HG03575 (cell line): ENCODE results near the gene NAALAD2.
"Not testable (repeated sequence)": the region's sequence is repeated elsewhere in the genome, so short reads cannot be mapped to it uniquely, and the experiment has no call there.

ENCODE experiments used
- ATAC-seq: cut with Tn5 transposase; IDR thresholded peaks from one replicate; pipeline ENCODE4 v1.9.1; 2021; ENCODE audit not compliant: unreplicated experiment, insufficient number of reproducible peaks, low FRiP score; ENCODE audit errors: extremely low read depth

NAALAD2 gene

DNA sequence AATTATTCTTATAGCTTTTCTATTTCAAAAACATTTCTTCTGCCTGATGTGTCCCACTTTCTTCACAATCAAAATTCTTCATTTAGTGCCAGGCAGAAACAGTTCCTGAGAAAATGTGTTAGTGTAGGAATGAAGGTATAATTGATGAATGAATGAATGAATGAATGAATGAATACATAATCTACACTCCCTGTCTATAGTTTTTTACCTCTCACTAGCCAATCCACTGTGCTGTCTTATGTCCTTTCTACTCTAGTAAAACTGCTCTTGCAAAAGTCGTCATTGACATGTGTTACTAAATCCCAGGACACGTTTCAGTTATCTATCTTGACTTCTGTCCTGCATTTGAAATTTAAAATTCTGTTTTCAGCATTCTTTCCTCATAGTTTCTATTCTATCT is 45.5 kb downstream of the NAALAD2 start:
- ATAC-seq = no peak

DNA sequence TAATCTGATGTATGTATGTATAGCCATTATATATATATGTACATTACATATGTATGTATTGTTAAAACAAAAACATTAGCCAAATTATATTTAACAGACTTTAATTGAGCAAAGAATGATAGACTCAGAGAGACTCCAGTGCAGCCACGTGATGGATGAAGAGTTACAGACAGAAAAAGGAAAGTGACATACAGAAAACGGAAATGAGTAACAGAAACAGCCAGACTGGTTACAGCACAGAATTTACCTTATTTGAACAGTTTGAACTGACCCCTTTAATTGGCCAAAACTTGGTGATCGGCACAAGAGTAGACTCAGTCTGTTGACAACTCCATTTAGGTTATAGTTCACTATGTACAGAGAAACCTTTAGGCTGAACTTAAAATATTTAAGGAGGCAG is 53.4 kb downstream of the NAALAD2 start:
- ATAC-seq = no peak

DNA sequence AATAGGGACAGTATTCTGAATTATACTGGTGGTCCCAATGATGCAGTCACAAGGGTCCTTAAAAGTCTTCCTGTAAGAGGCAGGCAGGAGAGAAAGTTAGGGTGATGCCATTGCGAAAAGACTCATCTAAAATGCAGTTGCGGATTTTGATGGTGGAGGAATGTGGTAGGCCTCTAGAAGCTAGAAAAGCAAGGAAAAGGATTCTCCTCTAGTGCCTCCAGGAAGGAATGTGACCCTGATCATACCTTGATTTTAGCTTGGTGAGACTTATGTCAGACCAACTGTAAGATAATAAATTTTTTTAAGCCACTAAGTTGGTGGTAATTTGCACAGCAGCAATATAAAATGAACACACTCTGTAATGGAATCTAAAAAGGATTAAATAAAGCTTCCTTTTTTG is 54.5 kb downstream of the NAALAD2 start:
- no peak for ATAC-seq

- no peak for ATAC-seq
Measured at GRCh38 chr11:90192869-90193582, 58.6 kb downstream of the NAALAD2 start.

DNA sequence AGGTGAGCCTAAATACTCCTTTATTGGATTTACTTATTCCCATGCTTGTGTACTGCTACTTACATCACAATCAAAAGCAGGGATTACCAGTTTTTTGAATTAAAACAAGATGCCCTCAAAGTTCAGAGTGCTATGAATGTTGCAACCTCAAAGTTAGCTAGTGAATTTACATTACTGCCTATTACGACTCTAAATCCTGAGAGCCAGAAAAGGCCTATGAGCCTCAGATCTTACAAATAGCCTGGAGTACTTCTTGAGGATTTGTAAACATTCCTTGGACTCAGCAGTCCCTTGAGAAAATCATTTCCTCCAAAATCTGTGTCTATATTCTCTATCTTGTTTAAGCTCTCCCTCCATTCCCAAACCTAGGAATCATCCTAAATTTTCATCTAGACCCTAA is 62.9 kb downstream of the NAALAD2 start:
- ATAC-seq = no peak

- ATAC-seq = no peak
Measured at GRCh38 chr11:90202342-90202741, 67.9 kb downstream of the NAALAD2 start.

DNA sequence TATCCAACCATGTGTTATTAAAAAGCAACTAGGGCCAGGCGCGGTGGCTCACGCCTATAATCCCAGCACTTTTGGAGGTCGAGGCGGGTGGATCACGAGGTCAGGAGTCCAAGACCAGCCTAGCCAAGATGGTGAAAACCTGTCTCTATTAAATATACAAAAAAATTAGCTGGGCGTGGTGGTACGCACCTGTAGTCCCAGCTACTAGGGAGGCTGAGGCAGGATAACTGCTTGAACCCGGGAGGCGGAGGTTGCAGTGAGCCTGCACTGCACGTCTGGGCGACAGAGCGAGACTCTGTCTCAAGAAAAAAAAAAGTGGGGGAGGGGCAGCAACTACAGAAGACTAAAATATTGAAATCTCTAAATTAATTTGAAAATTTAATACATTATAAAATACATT is 69.9 kb downstream of the NAALAD2 start:
- ATAC-seq = no peak

DNA sequence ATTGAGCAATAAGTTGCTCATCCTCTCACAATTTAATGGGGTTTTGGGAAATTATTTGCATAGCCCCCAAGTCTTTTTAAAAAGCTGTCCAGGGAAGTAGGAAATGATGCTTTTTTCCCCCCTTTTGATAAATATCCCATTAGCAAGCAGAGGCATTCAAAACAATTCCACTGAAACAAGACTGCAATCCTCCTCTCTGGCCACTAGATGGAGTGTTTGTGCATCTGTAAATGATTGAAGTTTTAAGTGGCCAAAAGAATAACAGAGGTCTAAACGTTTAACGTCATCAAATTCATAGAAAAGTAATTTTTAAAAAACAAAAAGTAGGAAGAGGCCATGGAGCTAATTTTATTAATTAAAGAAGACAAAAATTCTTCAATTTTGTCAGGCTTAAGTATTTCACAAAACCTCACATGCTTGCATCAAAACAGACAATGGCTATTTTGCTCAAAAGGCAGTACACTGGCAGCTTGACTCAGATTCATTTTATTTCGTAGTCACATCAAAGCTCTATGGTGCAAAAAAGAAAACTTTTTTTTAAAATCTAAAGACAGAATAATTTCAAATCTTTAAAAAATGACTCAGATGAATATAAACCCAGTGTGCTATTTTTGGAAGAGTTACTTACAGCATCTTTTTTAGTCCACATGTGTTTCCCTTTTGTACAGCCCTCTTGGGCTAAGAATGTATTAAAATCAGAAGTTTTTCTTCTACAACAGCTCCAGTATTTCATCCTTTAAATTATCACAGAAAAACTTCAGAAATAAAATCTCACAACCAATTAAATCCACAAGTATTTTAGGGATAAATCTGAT is 70.6 kb downstream of the NAALAD2 start:
- ATAC-seq = peak; percentile 52

DNA sequence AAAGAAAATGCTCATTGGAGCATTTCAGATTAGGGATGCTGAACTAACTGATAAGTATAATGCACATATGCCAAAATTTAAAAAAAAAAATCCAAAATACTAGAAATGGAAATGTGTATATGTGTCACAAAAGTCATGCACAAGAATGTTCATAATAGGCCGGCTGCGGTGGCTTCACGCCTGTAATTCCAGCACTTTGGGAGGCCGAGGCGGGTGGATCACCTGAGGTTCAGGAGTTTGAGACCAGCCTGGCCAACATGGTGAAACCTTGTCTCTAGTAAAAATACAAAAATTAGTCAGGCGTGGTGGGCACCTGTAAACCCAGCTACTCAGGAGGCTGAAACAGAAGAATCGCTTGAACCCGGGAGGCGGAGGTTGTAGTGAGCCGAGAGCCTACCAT is 73.5 kb downstream of the NAALAD2 start:
- ATAC-seq = not testable (repeated sequence)

DNA sequence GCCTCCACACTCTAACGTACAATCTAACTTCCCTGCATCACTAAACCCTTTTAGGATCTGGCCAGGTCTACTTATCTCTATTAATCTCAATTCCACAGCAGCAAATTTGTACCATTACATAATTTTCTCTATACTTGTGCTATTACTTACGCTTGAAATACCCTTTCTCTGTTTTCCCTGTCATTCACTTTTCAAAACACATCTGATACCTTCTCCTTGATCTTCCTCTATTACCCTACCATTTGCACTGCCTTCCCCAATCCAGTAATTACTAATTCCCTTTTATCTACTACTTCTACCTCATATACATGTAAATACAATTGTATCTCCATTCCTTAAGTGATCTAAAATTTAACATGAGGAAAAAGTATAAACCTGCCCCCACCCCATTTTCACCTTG is 74.4 kb downstream of the NAALAD2 start:
- ATAC-seq = no peak

DNA sequence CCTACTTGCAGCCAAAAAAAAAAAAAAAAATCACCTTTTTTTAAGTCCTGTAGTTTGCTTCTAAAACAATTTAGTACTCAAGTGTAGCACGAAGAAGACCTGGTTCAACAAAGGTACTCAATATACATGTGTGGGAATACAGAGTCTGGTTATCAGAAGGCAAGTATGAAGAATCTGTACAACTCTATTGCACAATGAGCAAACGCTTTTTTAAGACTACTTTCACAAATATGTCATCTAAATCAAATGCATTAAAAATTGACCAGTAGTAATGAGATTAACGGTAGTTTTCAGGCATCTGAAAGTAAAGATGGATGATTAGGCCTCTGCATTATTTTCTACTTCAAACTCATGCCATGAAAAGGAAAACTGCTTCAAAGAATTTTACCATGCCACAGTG is 78.9 kb downstream of the NAALAD2 start:
- ATAC-seq = no peak

GRCh38 chr11:90216611-90217010 is 82.1 kb downstream of the NAALAD2 start:
- no peak for ATAC-seq

DNA sequence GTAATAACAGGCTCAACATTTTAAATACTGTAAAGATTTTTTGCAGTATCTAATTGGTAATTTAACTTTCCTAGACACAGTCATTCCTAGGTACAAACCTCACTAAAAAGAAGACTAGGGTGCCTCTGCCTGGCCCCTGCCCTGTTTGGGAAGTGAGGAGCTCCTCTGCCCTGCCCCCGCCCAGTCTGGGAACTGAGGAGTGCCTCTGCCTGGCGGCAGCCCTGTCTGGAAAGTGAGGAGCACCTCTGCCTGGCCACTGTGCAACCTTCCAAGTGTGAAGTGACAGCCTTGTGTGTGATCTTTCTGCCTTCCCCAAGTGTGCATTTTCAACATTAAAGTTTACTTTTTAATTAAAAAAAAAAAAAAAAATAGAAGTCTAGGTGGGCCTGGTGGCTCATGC is 84.1 kb downstream of the NAALAD2 start:
- no peak for ATAC-seq

DNA sequence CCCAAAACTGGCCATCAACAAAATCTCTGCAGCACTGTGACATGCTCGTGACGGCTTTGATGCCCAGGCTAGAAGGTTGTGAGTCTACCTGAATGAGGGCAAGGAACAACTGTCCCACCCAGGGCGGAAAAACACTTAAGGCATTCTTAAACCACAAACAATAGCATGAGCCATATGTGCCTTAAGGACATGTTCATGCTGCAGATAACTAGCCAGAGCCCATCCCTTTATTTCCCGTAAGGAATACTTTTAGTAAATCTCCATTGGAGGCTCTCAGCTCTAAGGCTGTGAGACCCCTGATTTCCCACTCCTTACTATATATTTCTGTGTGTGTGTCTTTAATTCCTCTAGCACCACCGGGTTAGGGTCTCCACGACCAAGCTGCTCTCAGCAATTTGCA is 85.0 kb downstream of the NAALAD2 start:
- ATAC-seq = no peak

DNA sequence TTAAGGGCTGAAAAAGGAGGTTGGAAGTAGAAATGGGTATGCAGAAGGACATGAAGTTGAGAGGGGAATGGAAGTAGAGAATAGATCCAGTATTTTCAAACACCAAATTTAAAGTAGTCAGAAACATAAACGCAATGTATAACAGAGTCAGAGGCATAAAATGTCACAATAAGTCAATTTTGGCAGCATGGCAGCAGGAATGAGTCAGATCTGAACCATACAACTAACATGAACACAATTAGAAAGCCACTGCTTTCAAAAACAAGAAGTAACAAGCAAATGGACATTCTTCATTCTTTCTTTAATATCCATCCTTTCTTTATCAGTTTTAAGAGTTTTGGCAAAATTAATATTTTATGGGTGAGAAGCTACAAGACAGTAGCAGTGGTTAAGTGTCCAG is 85.9 kb downstream of the NAALAD2 start:
- ATAC-seq = no peak

DNA sequence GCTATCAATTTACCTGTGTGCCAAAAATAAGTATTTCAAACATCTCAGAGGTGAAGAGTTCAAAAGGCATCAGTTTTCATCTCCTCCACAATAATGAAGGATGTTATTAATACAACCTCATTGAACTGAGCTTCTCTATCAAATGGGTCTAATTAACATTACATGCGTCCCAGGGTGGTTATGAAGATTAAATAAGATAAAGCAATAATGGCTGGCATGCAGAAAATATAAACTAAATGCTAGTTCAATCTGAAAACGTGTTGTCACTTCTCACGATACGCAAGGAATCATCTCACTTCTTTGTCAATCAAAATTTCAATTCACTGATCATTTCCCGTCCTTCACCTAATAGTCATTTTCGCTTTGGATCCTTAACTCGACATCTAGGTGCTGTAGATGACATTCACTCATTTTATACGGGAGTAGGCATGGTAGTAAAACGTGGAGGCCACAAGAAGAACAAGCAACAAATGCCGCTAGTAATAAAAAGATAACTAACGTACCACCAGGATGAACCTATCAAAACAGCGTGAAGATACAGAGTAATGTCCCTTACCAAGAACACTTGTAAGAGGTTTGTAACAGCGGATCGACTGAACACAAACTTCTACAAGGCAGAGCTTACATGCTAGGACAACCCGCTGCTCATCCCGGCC is 87.5 kb downstream of the NAALAD2 start:
- ATAC-seq = no peak

- peak; percentile 81 for ATAC-seq
Measured at GRCh38 chr11:90222459-90223247, 88.2 kb downstream of the NAALAD2 start, which contains the start of gene CHORDC1. TSS of gene CHORDC1 (minus strand) at chr11:90223049. CDS start at chr11:90222954, 95 bp downstream.

- ATAC-seq = peak; percentile 36
Measured at GRCh38 chr11:90223248-90223585, 88.8 kb downstream of the NAALAD2 start.

- ATAC-seq = no peak
Measured at GRCh38 chr11:90228056-90228455, 93.6 kb downstream of the NAALAD2 start.
